ENCODE measurements around the gene ZEB2.

Gene ZEB2

GRCh38 chr2:144521686-144522085 lies 1.8 kb upstream of the ZEB2 start:
- DNase-seq = no peak
- Mint-ChIP-seq H3K27ac (no peak overlapping the region), H3K4me3 (no peak overlapping the region), H3K36me3 (ENCODE audit: low read depth) (peaks cover 2% of the 10 kb centered on the region), H3K27me3 (peaks cover 53% of the 10 kb centered on the region), H3K9me3 (no peaks in the 10 kb centered on the region), H3K4me1 (ENCODE audit: low read depth) (peaks cover 21% of the 10 kb centered on the region)

- no peak overlapping the region for H3K27ac Mint-ChIP-seq
- no peak for DNase-seq
- H3K36me3 Mint-ChIP-seq (ENCODE audit: low read depth) = peaks cover 2% of the 10 kb centered on the region
- no peak overlapping the region for H3K4me3 Mint-ChIP-seq
- H3K9me3 Mint-ChIP-seq = no peaks in the 10 kb centered on the region
- H3K27me3 Mint-ChIP-seq = peaks cover 49% of the 10 kb centered on the region
- H3K4me1 Mint-ChIP-seq (ENCODE audit: low read depth) = peaks cover 21% of the 10 kb centered on the region
Measured at GRCh38 chr2:144520756-144521487, 1.0 kb upstream of the ZEB2 start.

GRCh38 chr2:144519597-144519933 lies 354 bp downstream of the ZEB2 start:
- Mint-ChIP-seq H3K4me1 (ENCODE audit: low read depth) (peaks cover 27% of the 10 kb centered on the region), H3K4me3 (no peak overlapping the region), H3K27ac (no peak overlapping the region), H3K27me3 (peaks cover 47% of the 10 kb centered on the region), H3K9me3 (no peaks in the 10 kb centered on the region), H3K36me3 (ENCODE audit: low read depth) (peaks cover 5% of the 10 kb centered on the region)
- no peak for DNase-seq

- Mint-ChIP-seq H3K27ac (no peak overlapping the region), H3K4me1 (ENCODE audit: low read depth) (peaks cover 32% of the 10 kb centered on the region), H3K4me3 (no peak overlapping the region), H3K27me3 (peaks cover 52% of the 10 kb centered on the region), H3K36me3 (ENCODE audit: low read depth) (peaks cover 9% of the 10 kb centered on the region), H3K9me3 (no peaks in the 10 kb centered on the region)
- DNase-seq = no peak
Measured at GRCh38 chr2:144518748-144519596, 947 bp downstream of the ZEB2 start.

GRCh38 chr2:144517866-144518747 lies 1.8 kb downstream of the ZEB2 start:
- Mint-ChIP-seq H3K4me1 (ENCODE audit: low read depth) (peaks cover 33% of the 10 kb centered on the region), H3K4me3 (no peak overlapping the region), H3K9me3 (no peaks in the 10 kb centered on the region), H3K27me3 (peaks cover 52% of the 10 kb centered on the region), H3K27ac (peak overlapping the region; percentile 98), H3K36me3 (ENCODE audit: low read depth) (peaks cover 9% of the 10 kb centered on the region)
- no peak for DNase-seq

- H3K36me3 Mint-ChIP-seq (ENCODE audit: low read depth) = peaks cover 9% of the 10 kb centered on the region
- peaks cover 52% of the 10 kb centered on the region for H3K27me3 Mint-ChIP-seq
- peak overlapping the region; percentile 98 for H3K27ac Mint-ChIP-seq
- peak; percentile 79 for DNase-seq
- H3K4me3 Mint-ChIP-seq = no peak overlapping the region
- peaks cover 27% of the 10 kb centered on the region for H3K4me1 Mint-ChIP-seq (ENCODE audit: low read depth)
- no peaks in the 10 kb centered on the region for H3K9me3 Mint-ChIP-seq
Measured at GRCh38 chr2:144516981-144517865, 2.7 kb downstream of the ZEB2 start.

- H3K4me3 Mint-ChIP-seq = peak overlapping the region; percentile 79
- peak overlapping the region; percentile 86 for H3K27ac Mint-ChIP-seq
- no peaks in the 10 kb centered on the region for H3K9me3 Mint-ChIP-seq
- H3K27me3 Mint-ChIP-seq = peaks cover 54% of the 10 kb centered on the region
- DNase-seq = peak; percentile 61
- H3K4me1 Mint-ChIP-seq (ENCODE audit: low read depth) = peaks cover 29% of the 10 kb centered on the region
- peaks cover 9% of the 10 kb centered on the region for H3K36me3 Mint-ChIP-seq (ENCODE audit: low read depth)
Measured at GRCh38 chr2:144516411-144516980, 3.4 kb downstream of the ZEB2 start.

- Mint-ChIP-seq H3K27me3 (peaks cover 54% of the 10 kb centered on the region), H3K4me3 (peak overlapping the region; percentile 79), H3K36me3 (ENCODE audit: low read depth) (peaks cover 9% of the 10 kb centered on the region), H3K27ac (peak overlapping the region; percentile 86), H3K9me3 (no peaks in the 10 kb centered on the region), H3K4me1 (ENCODE audit: low read depth) (peaks cover 34% of the 10 kb centered on the region)
- DNase-seq = peak; percentile 67
Measured at GRCh38 chr2:144515696-144516410, 4.1 kb downstream of the ZEB2 start.

- peak overlapping the region; percentile 86 for H3K27ac Mint-ChIP-seq
- no peaks in the 10 kb centered on the region for H3K9me3 Mint-ChIP-seq
- H3K36me3 Mint-ChIP-seq (ENCODE audit: low read depth) = peaks cover 9% of the 10 kb centered on the region
- peaks cover 53% of the 10 kb centered on the region for H3K27me3 Mint-ChIP-seq
- no peak for DNase-seq
- peak overlapping the region; percentile 79 for H3K4me3 Mint-ChIP-seq
- H3K4me1 Mint-ChIP-seq (ENCODE audit: low read depth) = peaks cover 39% of the 10 kb centered on the region
Measured at GRCh38 chr2:144515099-144515695, 4.7 kb downstream of the ZEB2 start.

- peak overlapping the region; percentile 22 for H3K27ac Mint-ChIP-seq
- H3K27me3 Mint-ChIP-seq = peaks cover 53% of the 10 kb centered on the region
- peaks cover 9% of the 10 kb centered on the region for H3K36me3 Mint-ChIP-seq (ENCODE audit: low read depth)
- H3K9me3 Mint-ChIP-seq = no peaks in the 10 kb centered on the region
- DNase-seq = no peak
- H3K4me3 Mint-ChIP-seq = peak overlapping the region; percentile 79
- peaks cover 40% of the 10 kb centered on the region for H3K4me1 Mint-ChIP-seq (ENCODE audit: low read depth)
Measured at GRCh38 chr2:144514616-144515091, 5.3 kb downstream of the ZEB2 start.

- DNase-seq = no peak
- Mint-ChIP-seq H3K9me3 (no peaks in the 10 kb centered on the region), H3K27ac (no peak overlapping the region), H3K4me3 (peak overlapping the region; percentile 79), H3K4me1 (ENCODE audit: low read depth) (peaks cover 43% of the 10 kb centered on the region), H3K27me3 (peaks cover 62% of the 10 kb centered on the region), H3K36me3 (ENCODE audit: low read depth) (peaks cover 9% of the 10 kb centered on the region)
Measured at GRCh38 chr2:144513388-144514101, 6.4 kb downstream of the ZEB2 start.

GRCh38 chr2:144512891-144513351 lies 7.0 kb downstream of the ZEB2 start:
- Mint-ChIP-seq H3K27me3 (peaks cover 68% of the 10 kb centered on the region), H3K4me3 (no peak overlapping the region), H3K27ac (no peak overlapping the region), H3K36me3 (ENCODE audit: low read depth) (peaks cover 9% of the 10 kb centered on the region), H3K9me3 (no peaks in the 10 kb centered on the region), H3K4me1 (ENCODE audit: low read depth) (peaks cover 49% of the 10 kb centered on the region)
- no peak for DNase-seq

All from activated T-cell treated with anti-CD3 and anti-CD28 coated beads, Interleukin-2, amount 50 U/mL, for 24 hours (primary cell).